Stimulated activated CD4-positive, alpha-beta T cell treated with anti-CD3 and anti-CD28 coated beads, Interleukin-15, amount 100 ng/mL, for 24 hours (primary cell): ENCODE results near the gene USP22.

Source experiments
- DNase-seq: peaks from one replicate; pipeline ENCODE4 v3.0.0-alpha.2; 2020

Gene USP22

GRCh38 chr17:21044971-21045370 is 2.2 kb upstream of the USP22 start:
- no peak for DNase-seq

- peak; percentile 99 for DNase-seq
Measured at GRCh38 chr17:21043296-21044232, 753 bp upstream of the USP22 start.

- DNase-seq = peak; percentile 86
Measured at GRCh38 chr17:21041741-21042457, 912 bp downstream of the USP22 start.

- DNase-seq = peak; percentile 47
Measured at GRCh38 chr17:21039839-21040575, 2.8 kb downstream of the USP22 start.

- DNase-seq = no peak
Measured at GRCh38 chr17:21037117-21037803, 5.6 kb downstream of the USP22 start.

- no peak for DNase-seq
Measured at GRCh38 chr17:21036361-21036881, 6.4 kb downstream of the USP22 start.

- no peak for DNase-seq
Measured at GRCh38 chr17:21035406-21035805, 7.4 kb downstream of the USP22 start.

- peak; percentile 25 for DNase-seq
Measured at GRCh38 chr17:21034340-21035235, 8.2 kb downstream of the USP22 start.

- no peak for DNase-seq
Measured at GRCh38 chr17:21033350-21033749, 9.5 kb downstream of the USP22 start.

- no peak for DNase-seq
Measured at GRCh38 chr17:21031756-21032396, 10.9 kb downstream of the USP22 start.

- no peak for DNase-seq
Measured at GRCh38 chr17:21030375-21030774, 12.4 kb downstream of the USP22 start.

- DNase-seq = no peak
Measured at GRCh38 chr17:21029515-21029914, 13.3 kb downstream of the USP22 start.

GRCh38 chr17:21029036-21029435 is 13.8 kb downstream of the USP22 start:
- peak; percentile 57 for DNase-seq

GRCh38 chr17:21028192-21028591 is 14.6 kb downstream of the USP22 start:
- DNase-seq = no peak

- no peak for DNase-seq
Measured at GRCh38 chr17:21027031-21027430, 15.8 kb downstream of the USP22 start.

GRCh38 chr17:21025451-21025850 is 17.4 kb downstream of the USP22 start:
- no peak for DNase-seq

- DNase-seq = no peak
Measured at GRCh38 chr17:21024024-21024423, 18.8 kb downstream of the USP22 start.

- no peak for DNase-seq
Measured at GRCh38 chr17:21021208-21021803, 21.5 kb downstream of the USP22 start.

- no peak for DNase-seq
Measured at GRCh38 chr17:21020622-21021021, 22.2 kb downstream of the USP22 start.

- DNase-seq = peak; percentile 44
Measured at GRCh38 chr17:21019976-21020586, 22.7 kb downstream of the USP22 start.
